ENCODE data around the gene RNPS1. TPM values are rescaled to one million over a fixed set of nuclear protein-coding genes. Genes with fewer than 3 reads are reported as not detected.

RNPS1 gene
- total and polyA plus RNA-seq, 9 of the 15 experiments (the other 6 are each of a cell fraction or from before 2014, with no cell fraction given): 44.9 to 338 (median 202) TPM

GRCh38 chr16:2205104-2205966, 62.6 kb downstream of the RNPS1 start, which contains the start of gene MLST8 (continued):
- TF ChIP-seq HOXB6 (CRISPR knock-in tag; IDR thresholded peaks at IDR 0.05; ENCODE audit: borderline replicate concordance) (no peak), ZNF12 (CRISPR knock-in tag; IDR thresholded peaks at IDR 0.05) (no peak; the same call in 1 of the 2 replicates), GTF3C2 (IDR thresholded peaks at IDR 0.05; ENCODE audit: borderline replicate concordance, extremely low read depth, insufficient read length) (no peak), ZBED1 (IDR thresholded peaks at IDR 0.05) (no peak), SRSF3 (IDR thresholded peaks at IDR 0.05; ENCODE audit: insufficient read depth, low read length) (no peak), PPARD (CRISPR knock-in tag; IDR thresholded peaks at IDR 0.05) (no peak), NFYB (IDR thresholded peaks at IDR 0.05; ENCODE audit: extremely low read depth, insufficient read length) (no peak), FOXM1 (IDR thresholded peaks at IDR 0.05; ENCODE audit: low read depth) (peak; percentile 64), FOXM1 (CRISPR knock-in tag; IDR thresholded peaks at IDR 0.05; ENCODE audit: low read depth) (no peak; the same call in 1 of the 2 replicates), MCM7 (IDR thresholded peaks at IDR 0.05) (no peak), ZBTB26 (CRISPR knock-in tag; IDR thresholded peaks at IDR 0.05) (no peak), CHD4 (IDR thresholded peaks at IDR 0.05; ENCODE audit: insufficient read depth, insufficient replicate concordance, low read depth, low read length, poor library complexity, severe bottlenecking) (no peak), MCM2 (IDR thresholded peaks at IDR 0.05; ENCODE audit: low read depth) (no peak), ZNF444 (CRISPR knock-in tag; IDR thresholded peaks at IDR 0.05) (no peak), NRF1 (conservative IDR thresholded peaks at IDR 0.05 in 1 of 2, IDR thresholded peaks at IDR 0.05 in 1 of 2) (peak; percentile 99), SMARCA4 (IDR thresholded peaks at IDR 0.05) (no peak), ZNF146 (CRISPR knock-in tag; IDR thresholded peaks at IDR 0.05; ENCODE audit: unreplicated experiment) (no peak), POLR3G (IDR thresholded peaks at IDR 0.05; ENCODE audit: extremely low read depth, insufficient read length, insufficient replicate concordance) (no peak), SMAD3 (CRISPR knock-in tag; conservative IDR thresholded peaks at IDR 0.05) (no peak), HNRNPK (IDR thresholded peaks at IDR 0.05; ENCODE audit: low read depth, low read length, poor library complexity, severe bottlenecking) (no peak)
- TF ChIP-seq, protein P1, sequence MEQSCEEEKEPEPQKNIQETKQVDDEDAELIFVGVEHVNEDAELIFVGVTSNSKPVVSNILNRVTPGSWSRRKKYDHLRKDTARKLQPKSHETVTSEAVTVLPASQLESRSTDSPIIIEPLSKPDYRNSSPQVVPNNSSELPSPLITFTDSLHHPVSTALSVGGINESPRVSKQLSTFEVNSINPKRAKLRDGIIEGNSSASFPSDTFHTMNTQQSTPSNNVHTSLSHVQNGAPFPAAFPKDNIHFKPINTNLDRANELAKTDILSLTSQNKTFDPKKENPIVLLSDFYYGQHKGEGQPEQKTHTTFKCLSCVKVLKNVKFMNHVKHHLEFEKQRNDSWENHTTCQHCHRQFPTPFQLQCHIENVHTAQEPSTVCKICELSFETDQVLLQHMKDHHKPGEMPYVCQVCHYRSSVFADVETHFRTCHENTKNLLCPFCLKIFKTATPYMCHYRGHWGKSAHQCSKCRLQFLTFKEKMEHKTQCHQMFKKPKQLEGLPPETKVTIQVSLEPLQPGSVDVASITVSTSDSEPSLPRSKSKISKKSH (CRISPR knock-in tag; IDR thresholded peaks at IDR 0.05): no peak
- TF ChIP-seq, protein P2, sequence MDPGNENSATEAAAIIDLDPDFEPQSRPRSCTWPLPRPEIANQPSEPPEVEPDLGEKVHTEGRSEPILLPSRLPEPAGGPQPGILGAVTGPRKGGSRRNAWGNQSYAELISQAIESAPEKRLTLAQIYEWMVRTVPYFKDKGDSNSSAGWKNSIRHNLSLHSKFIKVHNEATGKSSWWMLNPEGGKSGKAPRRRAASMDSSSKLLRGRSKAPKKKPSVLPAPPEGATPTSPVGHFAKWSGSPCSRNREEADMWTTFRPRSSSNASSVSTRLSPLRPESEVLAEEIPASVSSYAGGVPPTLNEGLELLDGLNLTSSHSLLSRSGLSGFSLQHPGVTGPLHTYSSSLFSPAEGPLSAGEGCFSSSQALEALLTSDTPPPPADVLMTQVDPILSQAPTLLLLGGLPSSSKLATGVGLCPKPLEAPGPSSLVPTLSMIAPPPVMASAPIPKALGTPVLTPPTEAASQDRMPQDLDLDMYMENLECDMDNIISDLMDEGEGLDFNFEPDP (CRISPR knock-in tag; IDR thresholded peaks at IDR 0.05): no peak

All from K562 (cell line).